Retina (tissue), 1 donor: ENCODE data around the gene PRSS56.

ENCODE experiments used
- DNase-seq: peaks from one replicate; pipeline ENCODE4 v3.0.0-alpha.2; 2016

PRSS56 gene

DNA sequence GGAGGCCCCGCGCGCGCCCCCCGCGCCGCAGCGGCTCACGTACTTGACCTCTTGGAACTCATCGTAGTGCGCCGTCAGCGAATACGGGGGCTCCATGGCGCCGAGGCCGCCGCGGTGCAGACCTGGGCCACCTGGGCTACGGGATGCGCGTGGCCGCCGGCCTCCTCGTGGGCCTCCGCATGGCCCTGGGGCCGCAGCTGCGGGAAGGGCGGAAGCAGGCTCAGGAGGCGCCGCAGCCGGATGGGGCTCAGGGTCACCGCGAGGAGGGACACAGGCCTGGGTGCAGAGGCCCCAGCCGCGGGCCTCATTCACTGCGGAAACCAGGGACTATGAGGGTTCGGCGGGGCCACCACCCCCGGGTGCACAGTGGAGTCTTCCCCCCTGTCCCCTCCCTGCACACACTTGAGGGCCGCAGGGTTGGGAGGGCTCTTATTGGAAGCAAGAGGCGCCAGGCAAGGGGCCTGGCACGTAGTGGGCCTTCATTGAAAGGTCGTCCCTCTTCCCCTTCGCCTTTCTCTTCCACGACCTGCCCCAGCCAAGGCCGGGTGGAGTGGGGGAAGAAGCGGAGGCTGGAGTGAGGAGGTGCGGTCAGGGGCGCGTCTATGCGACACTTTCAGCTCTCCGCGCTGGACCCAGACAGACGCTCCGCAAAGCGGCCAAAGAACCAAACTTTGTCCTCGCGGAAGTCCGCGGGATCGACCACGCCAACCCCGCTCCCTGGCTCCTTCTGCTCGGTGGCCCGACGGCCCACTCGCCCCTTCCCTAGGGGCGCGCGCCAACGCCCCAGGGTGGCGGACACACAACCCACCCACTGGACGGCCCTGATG, 33.4 kb upstream of the PRSS56 start:
- peak; percentile 67 for DNase-seq

GRCh38 chr2:232487385-232488096, 32.6 kb upstream of the PRSS56 start, which contains the start of gene ECEL1:
TSS of gene ECEL1 (minus strand) at chr2:232487834. CDS start at chr2:232486653, 1,181 bp downstream.
- DNase-seq: no peak

DNA sequence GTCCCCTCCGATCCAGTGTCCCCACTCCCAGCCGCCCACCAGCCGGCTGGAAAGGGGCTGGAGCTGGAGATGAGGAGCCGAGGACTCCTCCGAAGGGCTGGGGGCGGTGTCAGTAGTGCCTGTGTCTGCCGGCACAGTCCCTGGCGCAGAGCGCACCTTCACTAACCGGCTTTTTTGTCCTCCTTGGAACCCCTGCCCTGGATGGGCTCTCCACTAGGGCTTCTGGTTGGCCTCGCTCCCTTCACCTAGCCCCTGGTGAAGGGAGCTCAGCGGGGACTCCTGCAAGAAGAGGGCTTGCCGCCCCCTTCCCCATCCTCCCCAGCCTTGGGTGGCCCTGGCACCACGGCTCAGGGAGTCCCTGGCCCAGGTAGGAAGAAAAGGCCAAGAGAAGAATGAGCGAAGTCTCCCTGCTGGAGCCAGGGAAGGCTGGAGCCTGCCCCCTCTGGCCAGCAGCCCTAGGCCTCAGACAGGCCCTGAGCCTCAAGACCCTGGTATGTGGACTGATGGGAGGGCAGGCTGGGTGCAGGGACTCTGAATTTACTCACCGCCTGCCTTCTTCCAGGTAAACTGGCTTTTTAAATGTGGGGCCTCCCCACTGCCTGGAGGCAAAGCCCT, 32.0 kb upstream of the PRSS56 start:
- peak; percentile 66 for DNase-seq

DNA sequence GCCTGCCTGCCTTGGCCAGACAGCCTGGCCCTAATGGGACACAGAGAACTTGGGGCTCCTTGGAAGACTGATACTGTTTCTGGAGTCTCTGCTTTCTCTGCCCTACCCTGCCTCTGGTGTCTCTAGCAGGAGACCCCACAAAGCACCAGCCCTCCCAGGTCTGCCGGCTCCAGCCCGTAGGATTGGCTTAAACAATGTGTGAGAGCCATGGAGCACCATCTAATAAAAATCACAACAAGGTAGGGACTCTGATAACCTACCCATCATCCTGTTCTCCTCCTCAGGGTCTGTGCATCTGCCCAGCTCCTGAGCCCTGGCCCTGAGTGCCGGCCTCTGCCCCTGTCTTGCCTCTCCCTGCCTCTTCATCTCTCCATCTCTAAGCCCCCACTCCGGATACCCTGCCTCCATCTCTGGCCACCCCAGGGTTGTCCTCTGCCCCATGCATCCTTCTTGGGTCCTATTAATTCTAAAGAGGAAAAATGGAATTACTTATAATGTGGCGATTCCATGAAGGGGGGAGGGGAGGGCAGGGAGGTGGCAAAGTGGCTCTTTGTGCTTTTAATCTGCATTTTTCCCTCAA, 31.4 kb upstream of the PRSS56 start:
- peak; percentile 32 for DNase-seq

- DNase-seq: peak; percentile 23
Measured at GRCh38 chr2:232489516-232490220, 30.5 kb upstream of the PRSS56 start.

DNA sequence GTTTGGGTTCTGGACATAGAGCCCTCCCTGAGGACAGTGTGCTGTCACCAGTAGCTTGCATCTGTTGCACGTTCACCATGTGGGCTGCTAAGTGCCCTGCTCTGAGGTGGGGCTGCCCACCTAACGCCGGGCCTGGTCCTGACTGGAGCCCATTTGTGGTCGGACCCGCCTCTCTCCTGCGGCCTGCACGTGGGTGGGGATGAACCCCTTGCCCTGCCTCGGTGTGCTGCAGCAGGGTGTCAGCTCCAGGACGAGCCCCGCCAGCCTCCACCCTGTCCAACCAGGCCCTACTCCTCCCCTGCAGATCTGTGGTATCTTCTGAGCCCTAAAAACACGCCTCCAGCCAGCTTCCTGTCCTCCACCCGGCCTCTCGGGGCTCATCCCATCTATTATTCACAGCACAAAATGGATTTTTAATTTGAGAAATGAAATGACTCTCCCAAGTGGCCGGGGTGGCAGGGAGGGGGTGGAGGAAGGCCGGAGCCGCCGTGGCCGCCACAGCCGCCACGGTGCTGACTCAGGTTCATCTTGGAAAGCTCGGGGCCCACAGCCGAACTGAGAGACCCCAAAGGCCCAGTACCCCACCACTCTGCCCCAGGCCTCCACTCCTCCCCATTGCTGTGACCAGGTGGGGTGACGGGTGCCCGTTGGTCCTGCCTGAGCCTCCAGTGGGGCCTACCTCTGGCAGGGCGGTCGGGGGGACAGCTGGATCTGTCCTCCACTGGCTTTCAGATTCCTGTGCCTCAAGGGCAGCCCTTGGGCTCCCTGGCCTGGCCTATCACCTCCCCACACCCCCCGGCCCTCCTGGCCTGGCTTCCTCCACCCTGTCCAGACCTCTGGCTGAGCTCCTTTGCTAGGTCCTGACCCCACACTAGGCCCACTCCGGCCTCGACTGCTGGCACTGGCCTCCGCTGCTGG, 29.7 kb upstream of the PRSS56 start:
- DNase-seq: peak; percentile 36

- DNase-seq: no peak
Measured at GRCh38 chr2:232491139-232491780, 28.9 kb upstream of the PRSS56 start.

DNA sequence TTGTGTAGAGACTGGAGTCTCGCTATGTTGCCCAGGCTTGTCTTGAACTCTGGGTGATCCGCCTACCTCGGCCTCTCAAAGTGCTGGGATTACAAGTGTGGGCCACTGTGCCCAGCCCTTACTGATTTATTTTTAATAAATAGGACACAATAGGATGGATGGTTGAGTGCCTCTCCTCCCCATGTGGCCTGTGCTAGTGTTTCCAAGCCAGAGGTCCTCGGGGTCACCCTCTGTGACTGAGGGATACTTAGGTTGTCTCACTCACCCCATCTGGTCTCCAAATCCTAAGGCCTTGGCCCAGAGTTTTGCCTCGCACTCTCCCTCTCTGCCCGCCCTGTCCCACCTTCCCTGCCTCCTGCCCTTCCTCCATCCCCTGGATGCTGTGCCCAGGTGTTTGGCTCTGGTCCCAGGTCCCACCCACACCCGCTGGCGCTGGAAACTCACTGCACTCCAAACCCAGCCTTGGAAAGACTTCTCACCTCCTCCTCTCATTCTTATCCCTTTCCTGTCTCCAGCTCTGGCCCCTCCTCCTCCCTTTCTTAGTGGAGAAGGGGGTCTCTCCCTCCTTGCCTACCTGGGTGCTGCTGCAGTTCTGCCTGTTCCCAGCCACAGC, 27.8 kb upstream of the PRSS56 start:
- DNase-seq: no peak

DNA sequence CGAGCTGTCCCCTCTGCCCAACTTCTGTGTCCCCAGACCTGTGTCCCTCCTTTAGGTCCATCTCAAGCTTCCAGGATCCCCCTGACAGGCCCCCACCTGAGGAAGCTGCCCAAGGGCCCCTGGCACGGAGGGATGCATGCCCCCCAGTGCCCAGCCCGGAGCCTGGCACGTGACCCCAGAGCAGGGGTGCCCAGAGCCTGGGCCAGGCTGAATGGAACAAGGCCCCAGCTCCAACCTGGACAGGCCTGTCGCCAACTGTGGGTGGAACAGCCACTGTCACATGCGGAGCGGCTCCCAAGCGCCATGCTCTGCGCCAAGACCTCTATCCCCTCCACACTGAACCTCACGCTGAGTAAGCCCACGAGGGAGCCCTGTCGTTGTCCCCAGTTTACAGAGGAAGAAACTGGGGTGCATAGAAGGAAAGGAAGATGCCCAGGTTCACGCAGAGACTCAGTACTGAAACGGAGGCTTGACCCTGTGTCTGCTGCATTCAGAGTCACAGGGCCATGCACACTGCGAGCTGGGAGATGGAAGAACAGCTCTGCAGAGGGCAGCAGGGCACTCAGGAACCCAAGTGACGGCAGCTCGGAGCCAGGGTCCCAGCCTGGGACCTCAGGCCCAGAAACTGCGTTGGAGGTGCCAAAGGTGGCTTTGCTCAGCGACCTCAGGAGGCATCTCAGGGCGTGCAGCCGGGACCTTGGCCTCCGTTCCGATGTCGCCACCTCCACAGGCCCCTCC, 27.1 kb upstream of the PRSS56 start:
- no peak for DNase-seq

GRCh38 chr2:232493701-232494474, 26.3 kb upstream of the PRSS56 start:
- peak; percentile 56 for DNase-seq

- DNase-seq: no peak
Measured at GRCh38 chr2:232494542-232494941, 25.6 kb upstream of the PRSS56 start.

- no peak for DNase-seq
Measured at GRCh38 chr2:232495292-232495691, 24.9 kb upstream of the PRSS56 start.

DNA sequence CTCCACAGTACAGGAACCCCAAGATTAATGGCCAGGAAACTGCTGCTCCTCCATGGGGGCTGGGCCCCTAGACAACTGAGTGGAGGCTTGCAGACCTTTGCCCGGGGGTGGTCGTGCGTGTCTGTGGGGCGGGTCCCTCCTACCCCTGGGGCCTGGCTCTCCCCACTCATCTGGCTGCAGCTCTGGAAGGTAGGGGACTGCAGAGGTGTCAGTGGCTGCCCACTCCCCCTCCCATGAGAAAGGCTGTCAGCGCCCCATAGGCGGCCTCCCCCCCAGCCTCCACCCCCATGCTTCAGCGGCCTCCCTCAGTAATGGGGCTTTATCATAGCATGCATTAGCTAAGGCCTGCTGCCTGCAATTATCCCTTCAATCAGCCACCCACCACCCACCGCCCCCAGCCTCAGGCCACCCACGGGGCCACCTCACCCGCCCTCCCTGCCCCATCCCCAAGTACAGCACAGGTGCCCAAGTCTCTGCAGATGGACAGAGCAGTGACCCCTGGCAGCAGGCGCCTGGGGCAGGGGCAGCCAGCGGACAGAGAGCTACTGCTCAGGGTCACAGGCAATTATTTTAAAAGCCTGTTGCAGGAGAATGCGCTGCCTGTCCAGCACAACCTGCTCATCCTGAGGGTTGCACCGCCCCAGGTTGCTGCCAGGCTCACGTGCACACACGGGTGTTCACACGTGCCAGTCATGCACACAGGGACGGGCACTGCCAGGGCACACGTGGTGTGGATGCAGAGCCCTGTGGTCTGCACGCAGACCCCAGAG, 23.5 kb upstream of the PRSS56 start:
- DNase-seq: no peak

- no peak for DNase-seq
Measured at GRCh38 chr2:232497348-232497747, 22.8 kb upstream of the PRSS56 start.

DNA sequence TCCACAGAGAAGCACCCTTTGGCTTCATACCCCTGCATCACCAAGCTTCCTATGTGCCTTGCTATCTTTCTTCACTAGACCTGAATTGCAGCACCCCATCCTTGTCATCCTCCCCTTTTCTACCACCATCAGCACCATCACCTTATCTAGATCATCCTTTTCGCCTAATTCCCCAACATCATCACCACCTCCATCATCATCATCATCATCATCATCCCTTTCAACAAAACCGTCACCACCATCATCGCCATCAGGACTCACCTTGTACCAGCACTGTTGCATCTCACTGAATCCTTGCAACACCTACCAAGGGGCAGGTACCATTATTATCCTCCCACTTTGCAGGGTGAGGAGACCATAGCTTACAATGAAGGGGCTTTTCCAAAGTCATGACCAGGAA, 21.7 kb upstream of the PRSS56 start:
- no peak for DNase-seq

DNA sequence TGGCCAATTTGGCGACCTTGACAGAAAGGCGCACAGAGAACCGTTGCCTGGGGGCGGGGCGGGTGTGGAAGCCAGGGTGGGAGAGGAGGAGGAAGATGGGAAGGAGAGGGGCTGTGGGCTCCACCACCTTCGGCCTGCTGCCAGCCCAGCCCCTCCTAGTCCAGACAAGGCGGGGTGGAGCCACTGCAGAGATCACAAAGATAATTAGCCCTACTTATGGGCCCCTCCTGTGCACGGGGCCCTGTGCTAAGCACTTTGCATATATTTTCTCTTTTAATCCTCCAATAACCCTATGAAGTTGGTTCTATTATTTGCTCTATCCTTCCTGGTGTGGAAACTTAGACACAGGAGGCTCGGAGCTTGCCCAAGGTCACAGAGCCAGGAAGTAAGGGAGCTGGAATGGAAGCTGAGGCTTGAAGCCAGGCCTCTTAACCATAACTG, 18.8 kb upstream of the PRSS56 start:
- peak; percentile 29 for DNase-seq

GRCh38 chr2:232501794-232502390, 18.3 kb upstream of the PRSS56 start:
- peak; percentile 61 for DNase-seq

DNA sequence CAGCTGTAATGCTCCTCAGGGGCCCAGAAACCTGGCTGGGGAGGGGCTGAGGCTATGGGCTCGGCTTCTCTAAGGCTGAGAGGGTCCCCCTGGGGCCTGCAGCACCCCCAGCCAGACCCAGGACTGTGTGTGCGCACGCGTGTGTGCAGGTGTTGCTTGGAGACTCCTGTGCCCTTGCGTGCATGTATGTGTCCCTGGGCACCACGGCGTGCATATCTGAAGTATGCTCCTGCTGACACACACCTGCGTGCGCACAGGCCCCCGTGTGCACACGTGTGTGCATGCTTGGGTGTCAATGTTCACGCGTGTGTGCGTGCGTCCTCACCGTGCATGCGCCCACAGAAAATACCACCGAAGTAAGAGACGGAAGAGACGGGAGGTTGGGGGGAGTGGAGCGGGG, 17.7 kb upstream of the PRSS56 start:
- peak; percentile 66 for DNase-seq
